H9 (cell line): Measurements from ENCODE around the gene MRPL30. TPM values are rescaled to one million over a fixed set of nuclear protein-coding genes. Genes with fewer than 3 reads are reported as not detected.

Source experiments
- DNase-seq: peaks from one replicate; pipeline ENCODE4 v3.0.0-alpha.2; 2017
- H2AFZ ChIP-seq: one replicate; pipeline ENCODE4 v1.6.1; 2013; ENCODE audit warnings: mild to moderate bottlenecking, low read length, control low read depth, moderate library complexity
- H2AK5ac ChIP-seq: 2 replicates; pipeline ENCODE4 v1.6.1; 2013; ENCODE audit warnings: low read length, control low read depth, mixed read lengths; ENCODE audit not compliant: insufficient read length
- H2BK120ac ChIP-seq: one replicate; pipeline ENCODE4 v1.6.1; 2013; ENCODE audit warnings: low read depth, mild to moderate bottlenecking, low read length, control low read depth, inconsistent platforms; ENCODE audit not compliant: poor library complexity, severe bottlenecking
- H2BK12ac ChIP-seq: 2 replicates; pipeline ENCODE4 v1.6.1; 2013; ENCODE audit warnings: low read length, control low read depth, mixed read lengths, low read depth; ENCODE audit not compliant: insufficient read length
- H2BK15ac ChIP-seq: 2 replicates; pipeline ENCODE4 v1.6.1; 2013; ENCODE audit warnings: low read depth, low read length, control low read depth
- H2BK20ac ChIP-seq: one replicate; pipeline ENCODE4 v1.6.1; 2013; ENCODE audit warnings: low read depth, mild to moderate bottlenecking, low read length, control low read depth, inconsistent platforms; ENCODE audit not compliant: poor library complexity, severe bottlenecking
- H2BK5ac ChIP-seq: 2 replicates; pipeline ENCODE4 v1.6.1; 2013; ENCODE audit warnings: low read length, control low read depth, mixed read lengths; ENCODE audit not compliant: insufficient read length
- H3K14ac ChIP-seq: 2 replicates; pipeline ENCODE4 v1.6.1; 2013; ENCODE audit warnings: low read length, control low read depth; ENCODE audit not compliant: insufficient read depth
- H3K18ac ChIP-seq: 2 replicates; pipeline ENCODE4 v1.6.1; 2013; ENCODE audit warnings: low read depth, mild to moderate bottlenecking, mixed read lengths, low read length, control low read depth; ENCODE audit not compliant: insufficient read length
- H3K23ac ChIP-seq: 2 replicates; pipeline ENCODE4 v1.6.1; 2013; ENCODE audit warnings: low read length, control low read depth, mixed read lengths, low read depth; ENCODE audit not compliant: insufficient read length
- H3K23me2 ChIP-seq: 2 replicates; pipeline ENCODE4 v1.6.1; 2013; ENCODE audit warnings: low read depth, mild to moderate bottlenecking, mixed read lengths, low read length, control low read depth; ENCODE audit not compliant: insufficient read length, poor library complexity, severe bottlenecking
- H3K27ac ChIP-seq: 2 replicates; pipeline ENCODE4 v1.5.1; 2013; ENCODE audit warnings: low read length, control low read depth, mixed read lengths, low read depth; ENCODE audit not compliant: insufficient read length
- H3K27me3 ChIP-seq: 2 replicates; pipeline ENCODE4 v1.6.1; 2013; ENCODE audit warnings: low read length, control low read depth, inconsistent platforms; ENCODE audit not compliant: insufficient read depth
- H3K4ac ChIP-seq: 2 replicates; pipeline ENCODE4 v1.6.1; 2013; ENCODE audit warnings: low read depth, mild to moderate bottlenecking, control low read depth, inconsistent platforms, low read length, moderate library complexity
- H3K4me1 ChIP-seq: 2 replicates; pipeline ENCODE4 v1.6.1; 2013; ENCODE audit warnings: low read length, control low read depth, inconsistent platforms; ENCODE audit not compliant: insufficient read depth
- H3K4me2 ChIP-seq: 2 replicates; pipeline ENCODE4 v1.6.1; 2013; ENCODE audit warnings: low read length, control low read depth, mixed read lengths; ENCODE audit not compliant: insufficient read length, insufficient read depth
- H3K56ac ChIP-seq: 2 replicates; pipeline ENCODE4 v1.6.1; 2013; ENCODE audit warnings: low read depth, mild to moderate bottlenecking, mixed read lengths, low read length, control low read depth; ENCODE audit not compliant: insufficient read length
- H3K79me1 ChIP-seq: 2 replicates; pipeline ENCODE4 v1.6.1; 2013; ENCODE audit warnings: low read depth, mild to moderate bottlenecking, moderate library complexity, low read length, control low read depth, inconsistent platforms; ENCODE audit not compliant: insufficient read depth, poor library complexity, severe bottlenecking
- H3K79me2 ChIP-seq: 2 replicates; pipeline ENCODE4 v1.6.1; 2013; ENCODE audit warnings: low read length, control low read depth, inconsistent platforms; ENCODE audit not compliant: insufficient read depth
- H3K9ac ChIP-seq: 2 replicates; pipeline ENCODE4 v1.6.1; 2013; ENCODE audit warnings: low read length, control low read depth, mixed read lengths; ENCODE audit not compliant: insufficient read length; ENCODE audit errors: extremely low read depth
- H3K9me3 ChIP-seq: one replicate; pipeline ENCODE4 v1.6.1; 2013; ENCODE audit warnings: low read depth, low read length, inconsistent platforms; ENCODE audit not compliant: control insufficient read depth
- H3T11ph ChIP-seq: one replicate; pipeline ENCODE4 v1.6.1; 2013; ENCODE audit warnings: mild to moderate bottlenecking, low read length, control low read depth, inconsistent platforms
- H4K20me1 ChIP-seq: one replicate; pipeline ENCODE4 v1.6.1; 2013; ENCODE audit not compliant: control insufficient read depth, insufficient read length, insufficient read depth
- H4K5ac ChIP-seq: 2 replicates; pipeline ENCODE4 v1.6.1; 2013; ENCODE audit warnings: low read depth, mild to moderate bottlenecking, mixed read lengths, low read length, control low read depth; ENCODE audit not compliant: insufficient read length
- H4K8ac ChIP-seq: replicated peaks from 2 replicates; pipeline ENCODE4 v1.6.1; 2013; ENCODE audit warnings: low read length, control low read depth, mixed read lengths, low read depth; ENCODE audit not compliant: insufficient read length
- H4K91ac ChIP-seq: 2 replicates; pipeline ENCODE4 v1.6.1; 2013; ENCODE audit warnings: low read depth, mild to moderate bottlenecking, moderate library complexity, mixed read lengths, low read length, control low read depth; ENCODE audit not compliant: insufficient read length
- H3K27ac Mint-ChIP-seq, 3 experiments: 2 replicates in 2 of 3; 3 replicates in 1 of 3; pipeline ENCODE4 v1.8.0; 2020 to 2021; ENCODE audit warnings: mixed read lengths in 3 of 3, mild to moderate bottlenecking in 1 of 3, moderate library complexity in 1 of 3
- H3K27me3 Mint-ChIP-seq: 2 replicates; pipeline ENCODE4 v1.8.0; 2021; ENCODE audit warnings: low read depth, mild to moderate bottlenecking, moderate library complexity, mixed read lengths
- H3K36me3 Mint-ChIP-seq, 3 experiments: 2 replicates in 2 of 3; 3 replicates in 1 of 3; pipeline ENCODE4 v1.8.0; 2020 to 2021; ENCODE audit warnings: low read depth in 3 of 3, mixed read lengths in 3 of 3; ENCODE audit not compliant: insufficient read depth in 1 of 3
- H3K4me1 Mint-ChIP-seq, 2 experiments: 2 replicates each; pipeline ENCODE4 v1.8.0; 2020; ENCODE audit warnings: mixed read lengths in 2 of 2
- H3K4me3 Mint-ChIP-seq, 2 experiments: 2 replicates in 1 of 2; 3 replicates in 1 of 2; pipeline ENCODE4 v1.8.0; 2020 to 2021; ENCODE audit warnings: mild to moderate bottlenecking in 2 of 2, mixed read lengths in 2 of 2, moderate library complexity in 1 of 2
- H3K9me3 Mint-ChIP-seq, 2 experiments: 2 replicates in 1 of 2; 3 replicates in 1 of 2; pipeline ENCODE4 v1.8.0; 2020; ENCODE audit warnings: mild to moderate bottlenecking in 2 of 2, mixed read lengths in 2 of 2, moderate library complexity in 1 of 2
- CTCF ChIP-seq: fragments of 200-600 bp; sonication (generic); conservative IDR thresholded peaks from 3 replicates; pipeline ENCODE4 v1.8.0; 2021; ENCODE audit warnings: antibody characterized with exemption, mild to moderate bottlenecking
- WGBS: extraction: QIAGEN DNeasy Blood & Tissue Kit; methylation state at CpG from one replicate; pipeline ENCODE4 v1.1.7; 2013; ENCODE audit warnings: missing lambda C conversion rate, low lambda C conversion rate, mixed read lengths; ENCODE audit not compliant: insufficient read length; ENCODE audit errors: extremely low coverage; 5-methylcytosine and 5-hydroxymethylcytosine counted together
- total RNA-seq: library from RNA; stranded (reverse); gene quantifications from 2 replicates; pipeline ENCODE4 v1.2.1, GENCODE V29; 2021

The MRPL30 gene
- total RNA-seq, 1 experiment from 2014 or later: 50.8 TPM

- Histone ChIP-seq H2BK120ac (no peak overlapping the region), H3K18ac (no peak overlapping the region), H2AK5ac (no peak overlapping the region), H3K9me3 (peaks cover 9% of the 10 kb centered on the region), H4K91ac (no peak overlapping the region), H3K79me2 (no peaks in the 10 kb centered on the region), H3K4ac (no peak overlapping the region), H3K56ac (no peak overlapping the region), H2BK15ac (no peak overlapping the region), H3K79me1 (no peaks in the 10 kb centered on the region), H3T11ph (no peak overlapping the region), H3K14ac (no peak overlapping the region), H3K4me2 (no peak overlapping the region), H3K9ac (no peak overlapping the region), H4K8ac (no peak overlapping the region), H2BK5ac (no peak overlapping the region), H3K23ac (no peak overlapping the region), H3K27ac (no peak overlapping the region), H3K27me3 (no peaks in the 10 kb centered on the region), H2AFZ (no peak overlapping the region), H3K23me2 (peaks cover 4% of the 10 kb centered on the region), H3K4me1 (no peaks in the 10 kb centered on the region), H2BK20ac (no peak overlapping the region), H2BK12ac (no peak overlapping the region), H4K5ac (no peak overlapping the region), H4K20me1 (no peaks in the 10 kb centered on the region)
- peaks cover 27 to 41% (median 31%) of the 10 kb centered on the region in 3 experiments for H3K36me3 Mint-ChIP-seq
- no peak overlapping the region for H3K27ac Mint-ChIP-seq
- TF ChIP-seq CTCF: no peak
- H3K27me3 Mint-ChIP-seq: peaks cover 14% of the 10 kb centered on the region
- peaks cover 11 to 13% of the 10 kb centered on the region in 2 experiments for H3K4me1 Mint-ChIP-seq
- no peak overlapping the region for H3K4me3 Mint-ChIP-seq
- no CpG with 5 or more reads among the region's 4 CpGs for WGBS
- no peak for DNase-seq
- H3K9me3 Mint-ChIP-seq: peaks cover 28 to 39% of the 10 kb centered on the region in 2 experiments
Observed at GRCh38 chr2:99139003-99139402, 42.0 kb upstream of the MRPL30 start.
